ENCODE data around the gene COL15A1.

COL15A1 gene

DNA sequence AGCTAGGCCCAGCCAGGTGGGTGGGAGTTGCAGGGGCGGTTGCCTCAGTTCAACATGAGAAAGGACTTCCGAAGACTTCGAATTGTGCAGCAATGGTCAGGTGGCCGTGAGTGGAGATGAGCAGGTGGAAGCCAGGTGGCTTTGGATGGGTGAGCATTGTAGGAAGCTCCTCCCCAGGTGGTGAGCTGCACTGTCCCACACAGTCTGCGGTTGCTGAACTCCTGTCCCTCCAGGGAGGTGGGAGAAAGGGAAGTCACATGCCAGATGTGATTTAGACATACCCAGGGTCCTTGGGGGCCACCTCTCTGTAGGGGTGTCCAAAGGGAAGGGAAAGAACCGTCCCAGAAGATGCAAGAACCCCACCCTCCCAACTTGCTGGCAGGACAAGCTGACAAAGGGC is 30.4 kb downstream of the COL15A1 start:
- no peak for DNase-seq

DNA sequence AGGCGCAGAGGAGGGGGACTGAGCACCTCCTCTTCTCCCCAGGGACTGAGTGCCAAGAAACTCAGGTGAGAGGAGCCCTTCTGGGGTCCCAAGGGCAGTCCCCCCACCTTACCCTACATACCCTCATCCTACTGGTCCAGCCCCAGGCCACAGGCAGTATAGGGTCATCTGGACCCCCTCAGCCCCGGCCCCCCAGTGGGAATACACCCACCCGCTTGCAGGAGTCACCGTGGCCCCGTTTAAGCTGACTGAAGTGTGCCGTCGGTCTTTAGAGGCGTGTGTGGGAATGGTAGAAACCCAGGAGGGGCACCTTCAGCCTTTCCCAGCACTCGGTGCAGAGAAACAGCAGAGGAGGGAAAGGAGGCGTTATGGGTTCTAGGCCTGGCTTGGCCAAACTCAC is 30.8 kb downstream of the COL15A1 start:
- DNase-seq = no peak

- peak; percentile 62 for DNase-seq
Measured at GRCh38 chr9:98974994-98975712, 31.4 kb downstream of the COL15A1 start.

DNA sequence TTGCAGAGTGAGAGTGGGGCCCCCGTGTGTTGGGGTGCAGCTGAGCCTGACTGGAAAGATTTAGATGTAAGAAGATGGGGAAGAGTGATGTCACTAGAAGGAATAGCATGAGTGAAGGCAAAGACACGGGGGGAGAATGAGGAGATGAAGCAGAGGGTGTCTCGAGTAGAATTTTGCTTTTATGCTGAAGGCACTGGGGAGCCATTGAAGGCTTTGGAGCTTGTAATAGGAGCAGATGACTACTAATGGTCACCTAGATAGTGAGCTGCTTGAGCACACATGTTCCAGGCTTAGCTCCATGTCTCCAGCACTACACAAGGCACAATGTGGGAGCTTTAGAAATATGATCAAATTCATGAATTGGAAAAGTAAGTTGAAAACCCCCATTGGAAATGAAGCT is 32.1 kb downstream of the COL15A1 start:
- no peak for DNase-seq

GRCh38 chr9:98977246-98977714 is 33.6 kb downstream of the COL15A1 start:
- DNase-seq = no peak

GRCh38 chr9:98977813-98978212 is 34.1 kb downstream of the COL15A1 start:
- no peak for DNase-seq

- no peak for DNase-seq
Measured at GRCh38 chr9:98978231-98978681, 34.5 kb downstream of the COL15A1 start.

- no peak for DNase-seq
Measured at GRCh38 chr9:98980291-98980690, 36.6 kb downstream of the COL15A1 start.

GRCh38 chr9:98983295-98984268 is 39.9 kb downstream of the COL15A1 start:
- DNase-seq = no peak

DNA sequence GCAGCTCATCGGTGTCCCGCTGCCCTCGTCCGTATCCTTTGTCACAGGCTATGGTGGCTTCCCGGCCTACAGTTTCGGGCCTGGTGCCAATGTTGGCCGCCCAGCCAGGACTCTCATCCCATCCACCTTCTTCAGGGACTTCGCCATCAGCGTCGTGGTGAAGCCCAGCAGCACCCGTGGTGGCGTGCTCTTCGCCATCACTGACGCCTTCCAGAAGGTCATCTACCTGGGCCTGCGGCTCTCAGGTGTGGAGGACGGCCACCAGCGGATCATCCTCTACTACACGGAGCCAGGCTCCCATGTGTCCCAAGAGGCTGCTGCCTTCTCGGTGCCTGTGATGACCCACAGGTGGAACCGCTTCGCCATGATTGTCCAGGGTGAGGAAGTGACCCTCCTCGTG is 41.9 kb downstream of the COL15A1 start:
- no peak for DNase-seq

GRCh38 chr9:98986866-98987651 is 43.4 kb downstream of the COL15A1 start:
- DNase-seq = no peak

DNA sequence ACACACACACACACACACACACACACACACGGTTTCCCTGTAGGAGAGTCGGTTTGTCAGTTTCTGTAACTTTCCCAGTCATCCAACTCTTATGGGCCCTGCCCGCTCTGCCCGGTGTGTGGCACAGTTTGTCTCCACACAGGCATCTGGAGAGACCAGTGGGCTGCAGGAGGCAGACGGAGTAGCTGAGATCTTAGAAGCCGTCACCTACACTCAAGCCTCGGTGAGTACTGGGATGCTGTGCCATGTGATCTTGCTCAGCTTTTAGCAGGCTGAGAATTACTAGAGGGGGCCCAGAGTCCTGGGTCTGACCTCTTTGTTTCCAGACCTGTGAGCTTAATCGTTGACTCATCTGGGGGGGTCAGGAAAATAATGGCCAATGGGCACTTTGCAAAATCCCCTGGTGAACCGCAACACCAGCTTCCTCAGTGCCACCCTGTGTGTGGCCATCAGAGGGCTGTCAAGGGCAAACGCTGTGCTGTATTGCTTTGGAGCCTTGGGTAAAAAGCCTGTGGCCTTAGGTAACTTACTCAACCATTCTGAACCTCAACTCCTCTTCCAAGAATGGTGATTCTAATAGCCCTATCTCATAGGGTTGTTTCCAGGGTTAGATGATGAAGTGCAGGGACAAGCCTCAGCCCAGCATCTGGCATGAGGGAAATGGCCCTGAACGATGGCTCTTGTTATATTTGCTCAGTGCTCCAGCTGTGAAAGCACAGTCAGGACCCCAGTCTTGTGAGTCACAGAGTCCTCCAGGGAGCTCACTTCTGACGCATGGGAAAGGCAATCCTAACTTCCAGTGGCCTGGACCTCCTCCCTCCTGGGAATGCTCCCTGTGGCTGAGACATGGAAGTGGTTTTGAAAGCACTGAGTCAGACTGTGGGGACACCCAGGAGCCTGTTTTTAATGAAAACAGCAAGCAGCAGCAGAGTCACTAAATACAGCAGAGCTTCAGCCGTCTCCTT is 45.6 kb downstream of the COL15A1 start:
- DNase-seq = no peak

GRCh38 chr9:98990181-98990870 is 46.6 kb downstream of the COL15A1 start:
- no peak for DNase-seq

DNA sequence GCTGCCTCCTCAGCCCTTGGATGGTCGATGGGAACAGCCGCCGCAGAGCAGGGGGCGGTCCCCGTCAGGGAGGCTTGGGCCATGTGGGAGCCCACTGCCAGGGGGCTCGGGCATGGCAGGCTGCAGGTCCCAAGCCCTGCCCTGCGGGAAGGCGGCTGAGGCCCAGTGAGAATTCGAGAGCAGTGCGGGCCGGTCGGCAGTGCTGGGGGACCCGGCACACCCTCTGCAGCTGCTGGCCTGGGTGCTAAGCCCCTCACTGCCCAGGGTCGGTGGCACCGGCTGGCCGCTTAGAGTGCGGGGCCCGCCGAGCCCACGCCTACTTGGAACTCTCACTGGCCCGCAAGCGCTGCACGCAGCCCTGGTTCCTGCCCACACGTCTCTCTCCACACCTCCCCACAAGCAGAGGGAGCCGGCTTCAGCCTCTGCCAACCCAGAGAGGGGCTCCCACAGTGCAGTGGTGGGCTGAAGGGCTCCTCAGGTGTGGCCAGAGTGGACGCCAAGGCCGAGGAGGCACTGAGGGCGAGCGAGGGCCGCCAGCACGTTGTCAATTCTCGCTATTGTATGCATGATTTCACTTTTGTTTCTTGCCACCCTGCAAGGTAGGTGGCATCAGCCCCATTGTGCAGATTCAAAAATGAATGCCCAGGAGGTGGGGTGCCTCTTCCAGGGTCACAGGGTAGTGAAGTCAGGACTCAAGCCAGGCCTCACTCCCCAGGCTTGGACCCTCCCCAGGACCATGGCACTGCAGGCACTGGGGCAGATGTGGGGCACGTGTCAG is 48.6 kb downstream of the COL15A1 start:
- no peak for DNase-seq

GRCh38 chr9:98992885-98993569 is 49.3 kb downstream of the COL15A1 start:
- no peak for DNase-seq

GRCh38 chr9:98993570-98993945 is 49.9 kb downstream of the COL15A1 start:
- no peak for DNase-seq

DNA sequence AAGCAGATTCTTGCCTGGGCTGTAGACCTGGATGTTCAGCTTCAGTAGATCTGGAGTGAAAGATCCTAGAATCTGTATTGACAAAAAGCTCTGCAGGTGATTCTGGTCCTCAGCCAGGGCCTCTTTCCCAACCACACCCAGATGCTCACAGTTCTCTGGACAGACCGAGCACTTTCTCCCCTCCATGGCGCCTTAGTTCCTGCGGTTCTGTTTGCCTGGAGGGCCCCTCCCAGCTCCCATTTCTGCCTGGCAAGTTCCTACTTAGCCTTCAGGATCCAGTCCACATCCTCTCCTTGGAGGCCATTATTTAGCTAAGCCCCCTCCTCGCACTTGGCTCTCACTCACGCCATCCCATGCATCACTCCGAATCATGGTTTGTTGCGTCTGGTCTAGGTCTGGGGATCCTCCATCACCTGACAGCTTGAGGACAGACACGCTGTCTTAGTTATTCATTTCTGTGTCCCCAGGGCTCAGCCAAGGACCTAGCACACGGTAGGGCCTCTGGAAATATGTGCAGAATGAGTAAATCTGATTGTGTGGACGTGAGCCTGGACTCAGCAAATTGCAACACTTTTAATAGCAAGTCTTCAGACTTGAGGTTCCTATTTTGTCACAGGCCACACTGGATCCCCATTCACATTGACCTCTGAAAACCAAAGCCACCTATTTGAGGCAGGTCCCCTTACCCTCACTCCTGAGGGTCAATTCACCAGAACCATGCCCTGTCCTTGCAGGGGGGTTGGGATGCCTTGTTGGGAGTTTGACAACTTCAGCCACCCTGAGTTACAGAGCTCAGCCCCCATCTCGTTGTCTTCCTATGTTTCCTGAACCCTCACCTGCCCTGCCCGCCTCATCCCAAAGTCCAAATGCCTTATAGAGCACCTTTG is 50.7 kb downstream of the COL15A1 start:
- DNase-seq = no peak

DNA sequence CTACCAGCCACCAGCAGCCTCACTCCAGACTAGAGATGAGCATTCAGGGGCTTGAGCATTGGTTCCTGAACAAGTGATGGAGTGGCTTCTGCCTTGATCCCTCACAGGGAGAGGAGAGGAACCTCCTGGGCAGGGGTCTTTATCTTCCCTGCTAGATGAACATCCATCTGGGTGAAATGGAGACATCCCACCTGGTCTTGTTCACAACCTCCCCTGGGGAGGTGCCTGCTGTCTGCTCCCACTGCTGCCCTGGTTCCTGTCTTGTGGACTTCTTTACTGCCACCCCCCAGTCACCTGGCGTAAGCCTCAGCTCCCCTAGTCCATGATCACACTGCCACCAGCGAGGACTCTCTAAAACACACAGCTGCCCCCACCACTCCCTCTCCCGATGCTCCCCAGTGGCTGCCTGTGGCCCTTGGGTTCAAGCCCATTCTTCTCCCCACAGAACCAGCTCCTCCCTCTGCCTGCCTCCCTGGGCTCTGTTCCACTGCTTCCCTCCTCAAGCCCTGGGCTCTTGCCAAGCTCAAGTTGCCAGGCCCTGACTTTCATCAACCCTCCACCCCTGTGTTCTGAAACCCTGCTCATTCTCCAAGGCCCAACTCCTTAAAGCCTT is 51.5 kb downstream of the COL15A1 start:
- no peak for DNase-seq
